Stomach (tissue), 4 donors: ENCODE results near the gene PIEZO2.

Experiments
- POLR2A ChIP-seq, 4 donors: fragments of 450-650 bp; IDR thresholded peaks; one replicate each; pipeline ENCODE4 v1.6.1; 2016; ENCODE audit warnings: antibody characterized with exemption in 4 of 4, control low read depth in 2 of 4, mild to moderate bottlenecking in 1 of 4, moderate library complexity in 1 of 4
- POLR2AphosphoS5 ChIP-seq, 3 donors: sonication (generic); formaldehyde crosslinking; IDR thresholded peaks; one replicate each; pipeline ENCODE4 v1.6.1; 2016; ENCODE audit warnings: antibody characterized with exemption in 3 of 3
- TF ChIP-seq, protein P1 (sequence below), 7 experiments: fragments of 450-650 bp in 4 of 7; fragments of 200-600 bp in 3 of 7; sonication (generic) in 3 of 7; IDR thresholded peaks; one replicate each; pipeline ENCODE4 v1.5.1; 2016 to 2019; ENCODE audit warnings: antibody characterized with exemption in 7 of 7, control low read depth in 2 of 7, mild to moderate bottlenecking in 1 of 7

DNA sequence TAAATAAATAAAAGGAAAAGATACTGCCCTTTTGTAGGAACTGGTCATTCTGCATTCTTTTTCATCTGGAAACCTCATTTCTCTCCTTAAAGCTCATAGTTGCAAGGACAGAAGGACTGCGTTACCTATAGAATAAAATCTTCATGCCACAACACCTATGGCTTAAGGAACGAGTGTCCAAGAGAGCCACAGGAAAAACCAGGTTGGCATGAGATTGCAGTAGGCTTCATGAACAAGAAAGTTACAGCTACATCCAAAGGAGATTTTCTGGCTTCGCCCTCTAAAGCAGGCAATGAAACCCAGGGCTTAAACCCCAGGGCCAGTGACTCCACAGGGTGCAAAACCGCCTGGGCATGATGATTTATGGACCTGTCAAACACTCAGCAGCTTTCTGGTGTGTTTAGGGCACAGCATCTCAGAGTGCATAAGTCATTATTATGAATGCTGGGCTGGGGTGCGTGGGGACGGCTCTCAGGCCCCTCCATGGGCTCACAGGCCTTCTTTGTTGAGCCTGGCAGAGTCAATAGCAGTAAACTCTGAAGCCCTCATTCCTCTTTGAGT, 30.7 kb upstream of the PIEZO2 start:
- TF ChIP-seq POLR2A (IDR thresholded peaks at IDR 0.05) (no peak), POLR2AphosphoS5 (IDR thresholded peaks at IDR 0.05) (no peak)
- TF ChIP-seq, protein P1, sequence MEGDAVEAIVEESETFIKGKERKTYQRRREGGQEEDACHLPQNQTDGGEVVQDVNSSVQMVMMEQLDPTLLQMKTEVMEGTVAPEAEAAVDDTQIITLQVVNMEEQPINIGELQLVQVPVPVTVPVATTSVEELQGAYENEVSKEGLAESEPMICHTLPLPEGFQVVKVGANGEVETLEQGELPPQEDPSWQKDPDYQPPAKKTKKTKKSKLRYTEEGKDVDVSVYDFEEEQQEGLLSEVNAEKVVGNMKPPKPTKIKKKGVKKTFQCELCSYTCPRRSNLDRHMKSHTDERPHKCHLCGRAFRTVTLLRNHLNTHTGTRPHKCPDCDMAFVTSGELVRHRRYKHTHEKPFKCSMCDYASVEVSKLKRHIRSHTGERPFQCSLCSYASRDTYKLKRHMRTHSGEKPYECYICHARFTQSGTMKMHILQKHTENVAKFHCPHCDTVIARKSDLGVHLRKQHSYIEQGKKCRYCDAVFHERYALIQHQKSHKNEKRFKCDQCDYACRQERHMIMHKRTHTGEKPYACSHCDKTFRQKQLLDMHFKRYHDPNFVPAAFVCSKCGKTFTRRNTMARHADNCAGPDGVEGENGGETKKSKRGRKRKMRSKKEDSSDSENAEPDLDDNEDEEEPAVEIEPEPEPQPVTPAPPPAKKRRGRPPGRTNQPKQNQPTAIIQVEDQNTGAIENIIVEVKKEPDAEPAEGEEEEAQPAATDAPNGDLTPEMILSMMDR (IDR thresholded peaks at IDR 0.05): no peak
